Placental pericyte (primary cell): ENCODE results near the gene PIGQ. TPM values are rescaled to one million over a fixed set of nuclear protein-coding genes. Genes with fewer than 3 reads are reported as not detected.

Source experiments
- small RNA-seq: library from RNA; depleted of rRNA; stranded (forward); fragments of <200 nt; gene quantifications from one replicate; pipeline ENCODE3, GENCODE V24; 2012; ENCODE audit warnings: low replicate concordance
- total RNA-seq: library from RNA; depleted of rRNA; stranded (reverse); fragments of >200 nt; gene quantifications from 2 replicates; pipeline ENCODE4 v1.2.3, GENCODE V29; 2012

Gene PIGQ
- 27.8 and 33.5 TPM in 2 replicates for total RNA-seq

DNA sequence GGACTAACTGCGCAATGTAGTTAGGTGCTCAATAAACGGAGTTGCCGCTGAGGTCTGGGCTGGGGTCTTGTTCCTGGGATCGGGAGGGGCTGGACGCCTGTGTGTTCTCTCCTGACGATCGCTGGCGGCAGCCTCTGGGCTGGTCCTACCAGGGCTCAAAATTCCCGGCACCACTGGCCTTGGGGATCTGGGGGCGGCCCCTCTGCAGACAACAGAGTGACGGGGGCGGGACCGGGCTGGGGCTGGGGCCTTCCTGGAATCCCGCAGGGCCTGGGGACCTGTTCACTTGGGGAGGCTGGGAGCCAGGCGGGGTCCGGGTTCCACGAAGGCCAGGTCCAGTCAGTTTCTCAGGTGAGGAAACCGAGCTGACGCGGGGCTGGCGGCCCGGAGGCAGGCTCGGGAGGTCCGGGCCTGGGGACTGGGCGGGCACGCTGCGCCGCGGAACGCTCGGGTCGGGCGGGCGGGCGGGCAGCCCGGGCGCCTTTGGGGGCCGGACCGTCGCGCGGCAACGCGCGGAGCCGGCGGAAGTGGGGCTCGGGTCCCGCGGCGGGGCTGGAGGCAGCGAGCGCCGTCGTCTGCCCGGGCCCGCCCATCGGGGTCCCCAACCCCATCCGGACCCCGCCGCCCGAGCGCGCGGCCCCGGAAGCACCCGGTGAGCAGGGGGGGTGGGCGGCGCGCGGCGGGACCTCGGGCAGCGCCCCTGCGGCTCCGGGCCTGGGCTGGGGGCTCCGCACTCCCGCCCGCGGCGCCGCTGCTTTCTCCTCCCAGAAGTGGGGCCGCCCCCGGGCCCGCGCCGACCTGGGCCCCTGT lies at the start of gene PIGQ:
Gene PIGQ (plus strand): TSS at position 524 of the 810 bp plus-strand sequence. CDS start 4,107 bp downstream, outside the sequence.

GRCh38 chr16:527015-527903 lies 42.5 kb upstream of the PIGQ start, which contains the start of gene CAPN15:
Gene CAPN15 (plus strand): TSS chr16:527712. CDS start chr16:546839, 19,127 bp downstream.

DNA sequence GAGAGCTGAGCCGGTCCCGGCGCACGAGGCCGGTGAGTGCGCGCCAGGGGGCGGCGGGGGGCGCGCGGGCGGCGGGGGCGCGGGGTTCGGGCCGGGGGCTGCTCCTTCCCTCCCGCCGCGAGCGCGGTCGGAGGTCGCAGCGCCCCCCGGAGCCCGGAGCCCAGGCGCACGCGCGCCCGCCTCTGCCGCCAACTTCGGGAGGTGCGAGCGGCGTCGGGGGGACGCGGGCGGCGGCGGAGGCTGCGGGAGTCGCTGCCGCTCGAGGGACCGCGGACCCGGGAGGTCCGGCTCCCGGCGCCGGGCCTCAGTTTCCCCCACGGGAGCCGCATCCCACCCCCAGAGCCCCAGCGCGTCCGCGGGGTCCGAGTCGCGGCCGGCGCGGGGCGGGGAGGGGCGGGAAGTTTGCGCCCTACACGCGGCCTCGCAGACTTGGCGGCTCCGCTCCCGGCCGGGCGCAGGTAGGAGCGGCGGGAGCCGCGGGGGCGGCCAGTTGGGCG lies 9.5 kb upstream of the PIGQ start, which contains the start of gene PRR35:
Gene PRR35 (plus strand): TSS at position 191 of the 497 bp plus-strand sequence. CDS start 2,901 bp downstream, outside the sequence.

GRCh38 chr16:566475-567372 lies 3.0 kb upstream of the PIGQ start, which contains the start of gene NHLRC4:
Gene NHLRC4 (plus strand): TSS chr16:567005. CDS start chr16:568048, 1,043 bp downstream.

DNA sequence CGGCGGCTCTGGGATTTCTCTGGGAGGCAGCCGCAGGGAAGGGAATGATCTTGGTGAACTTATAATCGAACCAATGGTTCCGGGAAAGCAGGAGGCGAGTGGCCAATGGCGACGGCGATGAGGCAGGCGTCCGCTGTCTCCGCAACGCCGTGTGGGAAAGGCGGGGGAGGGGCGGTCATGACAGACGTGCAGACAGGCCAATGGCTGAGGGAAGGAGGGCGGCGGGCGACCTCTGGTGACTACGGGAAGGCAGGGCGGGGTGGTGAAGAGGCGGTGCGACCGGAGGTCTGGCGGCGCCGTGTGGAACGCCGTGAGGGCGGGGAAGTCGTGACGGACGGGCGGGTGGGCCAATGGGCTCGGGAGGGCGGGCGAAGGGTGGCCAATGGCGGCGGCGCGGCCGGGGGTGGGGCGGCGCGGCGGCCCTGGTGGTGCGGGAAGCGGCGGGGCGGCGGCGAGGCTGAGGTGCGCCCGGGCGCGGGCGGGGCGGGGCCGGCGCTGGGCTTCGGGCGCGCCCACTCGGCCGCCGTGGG lies 20.0 kb downstream of the PIGQ start, which contains the start of gene RAB40C:
Gene RAB40C (plus strand): TSS at position 409 of the 530 bp plus-strand sequence. CDS start 226 bp downstream, outside the sequence.

GRCh38 chr16:630815-631405 lies 61.1 kb downstream of the PIGQ start, which contains the start of gene WFIKKN1:
Gene WFIKKN1 (plus strand): TSS chr16:630985. CDS start chr16:631254, 269 bp downstream.

Small RNAs within 50 kb of the gene (small RNA-seq; reads per million reads assigned to genes)
- gene MIR3176 (not detected), gene MIR5587 (0.33 reads per million, percentile 3 among the genes with 10 or more reads in this experiment), gene Z98883.1 (not detected)

Other genes starting within 250 kb of the PIGQ start
- gene AXIN1, start 217.2 kb upstream of the PIGQ start, total RNA-seq = 25.8 and 28.2 TPM in 2 replicates
- 76.4 and 85.0 TPM in 2 replicates for gene MRPL28, start 199.4 kb upstream of the PIGQ start, total RNA-seq
- gene PGAP6, start 188.0 kb upstream of the PIGQ start, total RNA-seq = 109 and 146 TPM in 2 replicates
- 96.1 and 115 TPM in 2 replicates for gene NME4, start 172.8 kb upstream of the PIGQ start, total RNA-seq
- gene DECR2, start 168.1 kb upstream of the PIGQ start, total RNA-seq = 8.8 and 10.2 TPM in 2 replicates
- gene RAB11FIP3, start 144.3 kb upstream of the PIGQ start, total RNA-seq = 23.2 and 27.8 TPM in 2 replicates
- 68.9 and 91.9 TPM in 2 replicates for gene CAPN15, start 42.3 kb upstream of the PIGQ start, total RNA-seq
- gene PRR35, start 9.6 kb upstream of the PIGQ start, total RNA-seq = 0.14 TPM in 1 of 2 replicates, not detected in the other
- 2.6 TPM in 2 replicates for gene NHLRC4, start 3.0 kb upstream of the PIGQ start, total RNA-seq
- gene RAB40C, start 20.1 kb downstream of the PIGQ start, total RNA-seq = 15.3 and 16.5 TPM in 2 replicates
- 0.14 and 0.22 TPM in 2 replicates for gene WFIKKN1, start 61.0 kb downstream of the PIGQ start, total RNA-seq
- gene METTL26, start 66.3 kb downstream of the PIGQ start, total RNA-seq = 99.1 and 106 TPM in 2 replicates
- 11.5 and 16.6 TPM in 2 replicates for gene MCRIP2, start 71.9 kb downstream of the PIGQ start, total RNA-seq
- gene WDR90, start 79.4 kb downstream of the PIGQ start, total RNA-seq = 12.3 and 22.6 TPM in 2 replicates
- 56.5 and 67.4 TPM in 2 replicates for gene RHOT2, start 98.2 kb downstream of the PIGQ start, total RNA-seq
- 2.3 and 2.4 TPM in 2 replicates for gene RHBDL1, start 105.7 kb downstream of the PIGQ start, total RNA-seq
- 91.5 and 131 TPM in 2 replicates for gene STUB1, start 110.4 kb downstream of the PIGQ start, total RNA-seq
- gene JMJD8, start 114.4 kb downstream of the PIGQ start, total RNA-seq = 45.7 and 62.3 TPM in 2 replicates
- gene WDR24, start 120.4 kb downstream of the PIGQ start, total RNA-seq = 12.9 and 15.8 TPM in 2 replicates
- 0.22 TPM in 1 of 2 replicates, not detected in the other for gene FBXL16, start 135.8 kb downstream of the PIGQ start, total RNA-seq
- 10.1 and 40.1 TPM in 2 replicates for gene METRN, start 145.2 kb downstream of the PIGQ start, total RNA-seq
- gene ANTKMT, start 151.2 kb downstream of the PIGQ start, total RNA-seq = 25.4 and 30.6 TPM in 2 replicates
- 1.1 and 3.1 TPM in 2 replicates for gene CCDC78, start 156.5 kb downstream of the PIGQ start, total RNA-seq
- 8.3 and 23.4 TPM in 2 replicates for gene HAGHL, start 157.1 kb downstream of the PIGQ start, total RNA-seq
- 25.2 and 40.8 TPM in 2 replicates for gene CIAO3, start 171.0 kb downstream of the PIGQ start, total RNA-seq
- not detected in 2 replicates for gene MSLN, start 190.8 kb downstream of the PIGQ start, total RNA-seq
- gene RPUSD1, start 218.4 kb downstream of the PIGQ start, total RNA-seq = 33.3 and 54.4 TPM in 2 replicates
- gene CHTF18, start 218.7 kb downstream of the PIGQ start, total RNA-seq = 2.2 and 36.9 TPM in 2 replicates
- not detected in 2 replicates for gene GNG13, start 230.8 kb downstream of the PIGQ start, total RNA-seq